PC-3 (cell line): ENCODE data around the gene BEND5. TPM values are rescaled to one million over a fixed set of nuclear protein-coding genes. Genes with fewer than 3 reads are reported as not detected.

ENCODE experiments used
- ATAC-seq: fragments of 200-7000 bp; cut with Tn5 transposase; 2 replicates; pipeline ENCODE4 v1.9.1; 2020; ENCODE audit warnings: mild to moderate bottlenecking, moderate library complexity
- Bru-seq: library from RNA; stranded (reverse); fragments of 400-500 nt; gene quantifications from one replicate; lab custom pipeline; 2021; lab: Mats Ljungman, UMichigan
- BruChase-seq, 2 experiments: library from RNA; stranded (reverse); fragments of 400-500 nt; gene quantifications; one replicate each; lab custom pipeline; 2021; lab: Mats Ljungman, UMichigan
- BruUV-seq: library from RNA; stranded (reverse); fragments of 400-500 nt; replicated peaks from 2 replicates; lab custom pipeline; 2021; lab: Mats Ljungman, UMichigan
- CTCF ChIA-PET: fragments of 300-600 bp; sonication (Branson Sonifier 250); formaldehyde crosslinking; loops from one replicate; lab custom pipeline; 2022; ENCODE audit warnings: antibody characterized with exemption; lab: Charles Lee
- POLR2A ChIA-PET: fragments of 300-600 bp; sonication (Branson Sonifier 250); formaldehyde crosslinking; loops from one replicate; lab custom pipeline; 2022; ENCODE audit warnings: antibody characterized with exemption; ENCODE audit not compliant: unreplicated experiment; lab: Charles Lee
- DNase-seq: peaks from one replicate; pipeline ENCODE4 v3.0.0-alpha.2; 2015
- H2AFZ ChIP-seq: fragments of 300-600 bp; sonication (generic); 2 replicates; pipeline ENCODE4 v1.6.0; 2016; ENCODE audit warnings: antibody characterized with exemption, low read length
- H3F3A ChIP-seq: fragments of 300-600 bp; sonication (generic); one replicate; pipeline ENCODE4 v1.6.0; 2017; ENCODE audit warnings: antibody characterized with exemption, low read length, control low read depth, mild to moderate bottlenecking; ENCODE audit not compliant: unreplicated experiment
- H3K27ac ChIP-seq: fragments of 300-600 bp; sonication (generic); 2 replicates; pipeline ENCODE4 v1.5.1; 2016; ENCODE audit warnings: mild to moderate bottlenecking, low read length
- H3K27me3 ChIP-seq: fragments of 300-600 bp; sonication (generic); 2 replicates; pipeline ENCODE4 v1.6.1; 2016; ENCODE audit warnings: low read length, mixed read lengths
- H3K36me3 ChIP-seq: fragments of 300-600 bp; sonication (generic); 2 replicates; pipeline ENCODE4 v1.6.1; 2016; ENCODE audit warnings: low read depth, mixed run types, low read length, mixed read lengths
- H3K4me1 ChIP-seq: fragments of 300-600 bp; sonication (generic); 2 replicates; pipeline ENCODE4 v1.5.1; 2016; ENCODE audit warnings: low read length; ENCODE audit not compliant: insufficient read depth
- H3K4me2 ChIP-seq: fragments of 300-600 bp; sonication (generic); 2 replicates; pipeline ENCODE4 v1.6.0; 2016; ENCODE audit warnings: low read length
- H3K4me3 ChIP-seq: fragments of 300-600 bp; sonication (generic); 2 replicates; pipeline ENCODE4 v1.5.1; 2016; ENCODE audit warnings: mild to moderate bottlenecking, low read length, mixed read lengths
- H3K79me2 ChIP-seq: fragments of 300-600 bp; sonication (generic); 2 replicates; pipeline ENCODE4 v1.6.1; 2017; ENCODE audit warnings: low read length, mixed read lengths
- H3K9ac ChIP-seq: fragments of 300-600 bp; sonication (generic); 2 replicates; pipeline ENCODE4 v1.6.0; 2016; ENCODE audit warnings: mild to moderate bottlenecking, low read length
- H3K9me2 ChIP-seq: fragments of 300-600 bp; sonication (generic); replicated peaks from 2 replicates; pipeline ENCODE4 v1.6.1; 2016; ENCODE audit warnings: mixed run types, low read length, mixed read lengths
- H3K9me3 ChIP-seq: fragments of 300-600 bp; sonication (generic); 2 replicates; pipeline ENCODE4 v1.6.1; 2016; ENCODE audit warnings: low read length, mixed read lengths
- H4K20me1 ChIP-seq: fragments of 300-600 bp; sonication (generic); 2 replicates; pipeline ENCODE4 v1.6.1; 2016; ENCODE audit warnings: low read length, mixed read lengths
- EZH2 ChIP-seq: fragments of 300-600 bp; sonication (generic); IDR thresholded peaks from one replicate; pipeline ENCODE4 v1.6.1; 2017; ENCODE audit warnings: antibody characterized with exemption, mild to moderate bottlenecking, low read length; ENCODE audit not compliant: unreplicated experiment
- EZH2phosphoT487 ChIP-seq: fragments of 300-600 bp; sonication (generic); IDR thresholded peaks from 2 replicates; pipeline ENCODE4 v1.6.1; 2018; ENCODE audit warnings: mild to moderate bottlenecking, antibody characterized with exemption, low read length, borderline replicate concordance
- intact Hi-C: fragments of 100-400 bp; cut with micrococcal nuclease; formaldehyde crosslinking; loops from 2 replicates; pipeline ENCODE4 v1.9.0; 2023
- long read RNA-seq: library from polyadenylated mRNA; unstranded; transcript quantifications from one replicate; pipeline ENCODE4 v2.0.0, GENCODE V29; 2021; ENCODE audit not compliant: unreplicated experiment
- total RNA-seq: library from RNA; depleted of rRNA; stranded (reverse); fragments of >200 nt; gene quantifications from 2 replicates; pipeline ENCODE4 v1.2.3, GENCODE V29; 2014; rRNA removed
- TF ChIP-seq, protein P1 (sequence below): fragments of 300-600 bp; sonication (generic); conservative IDR thresholded peaks from 2 replicates; pipeline ENCODE4 v1.5.1; 2017; ENCODE audit warnings: antibody characterized with exemption, low read depth, mild to moderate bottlenecking, low read length

Gene BEND5, protein sequence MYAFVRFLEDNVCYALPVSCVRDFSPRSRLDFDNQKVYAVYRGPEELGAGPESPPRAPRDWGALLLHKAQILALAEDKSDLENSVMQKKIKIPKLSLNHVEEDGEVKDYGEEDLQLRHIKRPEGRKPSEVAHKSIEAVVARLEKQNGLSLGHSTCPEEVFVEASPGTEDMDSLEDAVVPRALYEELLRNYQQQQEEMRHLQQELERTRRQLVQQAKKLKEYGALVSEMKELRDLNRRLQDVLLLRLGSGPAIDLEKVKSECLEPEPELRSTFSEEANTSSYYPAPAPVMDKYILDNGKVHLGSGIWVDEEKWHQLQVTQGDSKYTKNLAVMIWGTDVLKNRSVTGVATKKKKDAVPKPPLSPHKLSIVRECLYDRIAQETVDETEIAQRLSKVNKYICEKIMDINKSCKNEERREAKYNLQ
- 1.9 and 3.1 TPM in 2 replicates for total RNA-seq
- percentile 47 among the genes with signal in this experiment for Bru-seq, nascent RNA
- percentile 56 among the genes with signal in this experiment for BruChase-seq, experiment 1, labeled RNA remaining after a 6-hour chase
- percentile 67 among the genes with signal in this experiment for BruChase-seq, experiment 2, labeled RNA remaining after a 2-hour chase
- long read RNA-seq, partial matches to known transcripts, result 2 of 6 reads
- long read RNA-seq, other reads (novel, unspliced or antisense), result 1 of 6 reads

DNA sequence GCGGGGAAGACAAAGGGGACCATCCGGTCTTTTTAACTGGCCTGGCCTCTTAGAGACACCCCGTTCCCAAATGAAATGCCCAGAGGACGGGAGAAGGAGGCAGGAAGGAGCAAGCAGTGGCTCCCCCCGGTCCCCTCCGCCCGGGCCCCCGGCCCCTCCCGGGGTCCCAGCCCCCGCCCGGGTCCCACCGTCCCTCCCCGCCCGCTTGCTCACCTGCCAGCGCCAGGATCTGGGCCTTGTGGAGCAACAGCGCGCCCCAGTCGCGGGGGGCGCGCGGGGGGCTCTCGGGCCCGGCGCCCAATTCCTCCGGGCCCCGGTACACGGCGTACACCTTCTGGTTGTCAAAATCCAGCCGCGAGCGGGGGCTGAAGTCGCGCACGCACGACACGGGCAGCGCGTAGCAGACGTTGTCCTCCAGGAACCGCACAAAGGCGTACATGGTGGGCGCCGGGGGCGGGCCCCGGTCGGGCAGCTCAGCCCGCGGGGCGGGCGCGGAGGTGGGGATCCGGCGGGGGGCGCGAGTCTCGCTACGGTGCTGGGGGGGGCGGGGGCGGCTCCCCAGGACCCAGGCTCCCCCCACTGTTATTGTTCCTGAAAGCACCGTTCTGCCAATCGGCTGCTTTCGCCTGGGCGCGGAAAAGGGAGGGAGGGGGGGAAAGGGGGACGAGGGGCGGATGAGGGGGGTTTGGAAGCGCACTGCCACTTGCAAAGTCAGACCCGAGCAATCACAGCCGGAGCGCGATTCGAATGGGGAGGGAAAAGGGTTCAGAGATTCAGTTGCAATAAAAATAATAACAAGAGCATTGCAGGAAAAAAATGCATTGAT lies at the start of gene BEND5:
Gene BEND5 (minus strand): TSS at position 499 of the 826 bp plus-strand sequence. CDS start 60 bp downstream, at position 439.
- CTCF ChIA-PET, result no interaction called here
- no peaks in the 10 kb centered on the region for H3K27me3 ChIP-seq
- no peaks in the 10 kb centered on the region for H3K9me2 ChIP-seq
- intact Hi-C loops, result no loop called here
- H3K4me1 ChIP-seq, result peaks cover 8% of the 10 kb centered on the region; the same call in 1 of the 2 replicates
- no peaks in the 10 kb centered on the region for H3F3A ChIP-seq
- peak within 1 kb of the TSS; percentile 67 for H2AFZ ChIP-seq
- TF ChIP-seq, protein P1, sequence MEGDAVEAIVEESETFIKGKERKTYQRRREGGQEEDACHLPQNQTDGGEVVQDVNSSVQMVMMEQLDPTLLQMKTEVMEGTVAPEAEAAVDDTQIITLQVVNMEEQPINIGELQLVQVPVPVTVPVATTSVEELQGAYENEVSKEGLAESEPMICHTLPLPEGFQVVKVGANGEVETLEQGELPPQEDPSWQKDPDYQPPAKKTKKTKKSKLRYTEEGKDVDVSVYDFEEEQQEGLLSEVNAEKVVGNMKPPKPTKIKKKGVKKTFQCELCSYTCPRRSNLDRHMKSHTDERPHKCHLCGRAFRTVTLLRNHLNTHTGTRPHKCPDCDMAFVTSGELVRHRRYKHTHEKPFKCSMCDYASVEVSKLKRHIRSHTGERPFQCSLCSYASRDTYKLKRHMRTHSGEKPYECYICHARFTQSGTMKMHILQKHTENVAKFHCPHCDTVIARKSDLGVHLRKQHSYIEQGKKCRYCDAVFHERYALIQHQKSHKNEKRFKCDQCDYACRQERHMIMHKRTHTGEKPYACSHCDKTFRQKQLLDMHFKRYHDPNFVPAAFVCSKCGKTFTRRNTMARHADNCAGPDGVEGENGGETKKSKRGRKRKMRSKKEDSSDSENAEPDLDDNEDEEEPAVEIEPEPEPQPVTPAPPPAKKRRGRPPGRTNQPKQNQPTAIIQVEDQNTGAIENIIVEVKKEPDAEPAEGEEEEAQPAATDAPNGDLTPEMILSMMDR, result no peak
- TF ChIP-seq EZH2, result no peak
- no peak for TF ChIP-seq EZH2phosphoT487
- H3K4me2 ChIP-seq, result peak within 1 kb of the TSS; percentile 84
- BruUV-seq, result no TSS peak
- no peaks in the 10 kb centered on the region for H3K79me2 ChIP-seq
- no peaks in the 10 kb centered on the region for H3K9me3 ChIP-seq
- peak within 1 kb of the TSS; percentile 29; the same call in 1 of the 2 replicates for H3K9ac ChIP-seq
- no peaks in the 10 kb centered on the region for H4K20me1 ChIP-seq
- ATAC-seq (peak; percentile 62), DNase-seq (peak; percentile 18)
- H3K36me3 ChIP-seq, result no peaks in the 10 kb centered on the region
- POLR2A ChIA-PET, result no interaction called here
- no peak within 1 kb of the TSS for H3K27ac ChIP-seq
- H3K4me3 ChIP-seq, result peak within 1 kb of the TSS; percentile 69

DNA sequence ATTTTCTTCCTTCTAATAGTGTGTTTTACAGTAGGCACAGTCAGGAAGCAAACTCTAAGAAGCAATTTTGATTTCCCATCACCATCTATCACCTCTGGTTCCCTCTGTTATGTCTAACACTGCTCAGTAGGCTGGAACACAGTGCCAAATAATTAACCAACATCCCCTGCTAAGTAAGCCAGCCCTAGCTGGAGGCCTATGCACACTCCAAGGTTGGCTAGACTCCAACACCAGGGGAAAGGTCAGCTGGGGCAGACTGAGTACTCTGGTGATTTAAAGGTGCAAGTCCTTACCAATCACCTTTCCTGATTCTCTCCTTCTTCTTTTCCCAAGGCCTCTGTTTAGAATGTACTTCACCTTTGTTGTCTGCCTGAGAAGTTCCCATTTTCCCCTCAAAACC lies 46.5 kb upstream of the BEND5 start:
- Histone ChIP-seq H3K79me2 (no peaks in the 10 kb centered on the region), H3K4me3 (no peak overlapping the region), H4K20me1 (no peaks in the 10 kb centered on the region), H3K9ac (no peak overlapping the region), H3F3A (no peaks in the 10 kb centered on the region), H3K36me3 (no peaks in the 10 kb centered on the region), H3K9me2 (no peaks in the 10 kb centered on the region), H3K27me3 (0 out of 2 replicates have a peak, but pooled peaks cover 2% of the 10 kb centered on the region), H3K4me2 (no peak overlapping the region), H3K9me3 (no peaks in the 10 kb centered on the region), H3K4me1 (no peaks in the 10 kb centered on the region), H2AFZ (no peak overlapping the region), H3K27ac (no peak overlapping the region)
- DNase-seq (no peak), ATAC-seq (no peak)
- TF ChIP-seq, protein P1, result no peak
- TF ChIP-seq EZH2phosphoT487 (no peak), EZH2 (no peak)
- CTCF ChIA-PET, result no interaction called here
- intact Hi-C loops, result no loop called here
- POLR2A ChIA-PET, result no interaction called here
- BruUV-seq, result no TSS peak
